ENCODE measurements around the gene ABLIM1.

ABLIM1 gene

DNA sequence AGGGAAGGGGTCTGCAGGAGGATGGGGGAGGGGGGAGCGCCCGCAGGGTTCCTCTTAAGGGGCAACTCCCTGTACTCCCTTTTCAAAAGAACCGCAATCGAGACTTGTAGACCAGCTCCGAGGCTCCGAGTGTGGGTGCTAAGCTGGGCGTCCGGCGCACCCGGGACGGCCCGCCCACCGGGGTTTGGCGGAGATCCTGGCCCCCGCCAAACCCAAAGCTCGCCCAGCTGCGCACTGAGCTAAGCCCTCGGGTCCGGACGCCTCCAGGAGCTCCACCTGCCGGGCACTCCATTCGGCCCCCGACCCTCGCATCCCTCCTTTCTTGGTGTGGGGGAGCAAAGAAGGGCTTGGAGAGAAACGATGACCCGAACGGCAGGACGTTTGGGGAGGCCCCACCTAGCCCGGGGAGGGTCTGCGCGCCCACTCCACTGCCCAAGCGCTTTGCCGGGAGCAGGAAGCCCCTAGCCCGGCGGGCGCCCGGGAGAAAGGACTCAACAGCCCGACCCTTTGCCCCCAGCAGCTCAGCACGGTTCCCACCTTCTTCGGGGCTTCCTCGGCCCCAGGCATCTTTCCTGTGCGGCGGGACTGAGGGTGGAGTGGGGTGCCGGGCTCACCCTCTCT lies 254.4 kb downstream of the ABLIM1 start:
- no peak for DNase-seq

- peak; percentile 52 for DNase-seq
Measured at GRCh38 chr10:114402871-114403540, 255.1 kb downstream of the ABLIM1 start.

- no peak for DNase-seq
Measured at GRCh38 chr10:114402233-114402632, 255.8 kb downstream of the ABLIM1 start.

DNA sequence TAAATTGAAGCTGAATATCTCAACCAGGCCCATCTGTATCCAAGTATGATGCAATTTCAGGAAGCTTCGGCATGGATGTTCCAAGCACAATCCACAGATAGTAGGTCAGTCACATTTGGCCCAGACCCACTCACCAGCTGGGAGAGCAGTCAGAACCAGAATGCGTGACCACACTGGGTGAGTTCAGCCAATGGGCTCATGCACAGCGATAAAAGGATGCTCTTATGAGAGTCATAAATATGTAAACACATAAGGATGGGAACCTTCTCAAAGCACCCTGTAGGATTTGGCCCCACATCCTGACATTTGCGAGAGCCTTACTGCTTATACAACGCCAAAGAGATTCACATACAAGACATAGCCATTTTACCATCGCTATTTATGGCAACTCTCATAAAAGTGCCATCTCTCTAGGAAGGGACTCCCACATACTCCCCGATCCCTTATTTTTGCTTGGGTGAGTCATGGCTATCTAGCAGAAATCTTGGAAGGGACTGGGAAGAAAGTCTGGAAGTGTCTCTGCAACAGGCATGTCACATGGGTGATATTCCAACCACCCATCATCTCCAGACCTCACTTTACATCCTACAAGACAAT lies 256.8 kb downstream of the ABLIM1 start:
- peak; percentile 69 for DNase-seq

GRCh38 chr10:114400091-114400490 lies 258.0 kb downstream of the ABLIM1 start:
- DNase-seq = no peak

GRCh38 chr10:114399576-114399975 lies 258.5 kb downstream of the ABLIM1 start:
- peak; percentile 43 for DNase-seq

- no peak for DNase-seq
Measured at GRCh38 chr10:114398587-114399331, 259.3 kb downstream of the ABLIM1 start.

DNA sequence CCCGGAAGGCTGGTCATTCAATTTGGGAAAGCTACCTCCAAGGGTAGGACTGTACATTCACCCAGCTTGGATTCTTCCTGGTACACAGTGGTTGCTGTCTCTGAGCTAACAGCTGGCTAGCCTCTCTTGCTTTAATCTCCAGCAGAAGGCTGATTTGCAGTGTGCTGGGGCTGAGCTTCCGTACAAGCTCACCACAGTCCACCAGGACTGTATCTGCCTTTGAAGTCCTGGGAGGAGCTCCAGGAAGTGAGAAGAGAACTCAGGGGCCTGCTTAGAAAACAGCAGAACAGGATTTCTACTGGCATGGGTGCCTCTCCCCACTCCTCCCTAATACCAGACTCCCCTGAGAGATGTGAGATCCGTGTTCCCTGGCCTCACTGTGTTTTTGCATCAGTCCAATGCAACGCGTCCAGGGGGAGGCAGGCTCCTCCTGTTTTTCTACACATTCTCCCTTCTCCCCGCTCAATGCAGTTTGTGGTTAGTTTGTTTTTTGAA lies 260.4 kb downstream of the ABLIM1 start:
- DNase-seq = peak; percentile 44

DNA sequence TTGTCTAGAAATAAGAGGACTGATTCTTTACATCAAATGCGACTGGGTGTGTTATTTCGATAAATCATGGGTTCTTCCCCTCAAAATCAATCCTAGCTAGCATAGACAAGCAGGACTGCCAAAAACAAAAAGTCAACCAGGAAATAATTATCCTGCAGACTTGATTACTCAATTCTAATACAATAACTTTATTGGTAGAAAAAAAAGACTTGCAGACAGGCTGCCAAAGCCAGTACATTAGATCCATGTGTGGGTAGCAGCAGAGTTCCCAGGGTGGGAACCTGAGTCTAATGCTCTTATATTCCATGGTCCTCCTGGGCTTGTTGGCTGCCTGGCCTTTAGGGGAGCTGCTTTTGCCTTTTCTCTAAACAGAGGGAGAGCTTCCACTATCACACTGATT lies 261.6 kb downstream of the ABLIM1 start:
- DNase-seq = no peak

GRCh38 chr10:114395366-114396022 lies 262.6 kb downstream of the ABLIM1 start:
- DNase-seq = no peak

GRCh38 chr10:114394531-114394930 lies 263.5 kb downstream of the ABLIM1 start:
- no peak for DNase-seq

- DNase-seq = peak; percentile 53
Measured at GRCh38 chr10:114393886-114394285, 264.2 kb downstream of the ABLIM1 start.

DNA sequence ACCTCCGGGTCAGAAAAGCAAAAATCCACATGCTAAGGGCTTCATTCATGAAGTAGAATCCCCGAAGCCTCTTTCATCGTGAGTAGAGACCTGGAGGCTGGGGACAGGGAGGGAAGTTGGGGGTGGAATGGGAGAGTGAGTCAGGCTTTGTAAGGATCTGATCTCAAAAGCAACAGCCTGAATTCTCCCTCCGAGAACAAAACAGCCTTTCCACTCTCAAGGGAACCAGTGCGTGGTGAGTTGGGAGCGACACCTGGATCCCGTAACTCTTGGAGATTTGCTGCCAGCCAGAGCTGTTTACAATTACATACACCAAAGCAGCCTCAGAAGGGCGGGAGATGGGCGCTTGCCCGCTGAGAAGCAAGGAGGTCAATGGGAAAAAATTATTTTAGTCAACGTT lies 264.6 kb downstream of the ABLIM1 start:
- peak; percentile 59 for DNase-seq

- DNase-seq = no peak
Measured at GRCh38 chr10:114392112-114392835, 265.8 kb downstream of the ABLIM1 start.

GRCh38 chr10:114391599-114391998 lies 266.5 kb downstream of the ABLIM1 start:
- DNase-seq = no peak

- DNase-seq = no peak
Measured at GRCh38 chr10:114389426-114389825, 268.6 kb downstream of the ABLIM1 start.

GRCh38 chr10:114388275-114388674 lies 269.8 kb downstream of the ABLIM1 start:
- DNase-seq = no peak

DNA sequence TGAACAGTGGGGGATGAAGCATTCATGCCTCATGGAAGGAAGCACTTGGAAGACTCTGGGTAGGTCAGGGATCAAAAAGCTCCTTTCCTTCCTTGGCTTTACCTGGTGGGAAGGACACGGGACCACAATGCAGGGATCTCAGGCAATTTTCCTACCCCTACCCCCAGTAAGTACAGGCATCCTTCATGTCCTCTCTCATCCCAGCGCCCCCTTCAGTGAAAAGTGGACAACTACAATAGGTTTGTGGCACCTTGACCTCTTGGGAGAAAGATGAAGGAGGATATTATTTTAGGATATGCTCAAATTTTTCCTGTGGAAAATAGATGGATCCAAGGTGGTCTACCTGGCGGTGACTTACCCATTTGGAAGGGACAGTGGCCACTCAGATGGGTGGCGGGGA lies 270.3 kb downstream of the ABLIM1 start:
- DNase-seq = no peak

GRCh38 chr10:114386452-114386851 lies 271.6 kb downstream of the ABLIM1 start:
- DNase-seq = no peak

DNA sequence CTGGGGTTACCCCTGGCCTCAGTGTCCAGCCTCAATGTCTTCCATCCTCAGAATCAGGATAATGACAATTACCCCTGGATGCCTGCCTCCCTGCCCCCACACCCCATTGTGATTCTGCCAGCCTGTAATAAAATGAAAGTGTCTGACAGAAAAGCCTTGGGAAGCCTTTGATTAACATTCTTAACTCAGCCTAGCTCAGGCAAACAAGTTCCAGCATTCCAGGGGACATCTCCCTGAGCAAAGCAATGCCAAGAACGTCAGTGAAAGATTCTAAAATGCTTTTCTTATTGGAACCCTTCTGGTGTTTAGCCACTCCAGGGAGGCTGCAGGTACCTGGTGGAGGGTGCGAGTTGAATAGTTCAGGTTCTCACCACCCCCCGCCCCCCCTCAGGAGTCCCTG lies 272.5 kb downstream of the ABLIM1 start:
- no peak for DNase-seq

GRCh38 chr10:114384601-114385000 lies 273.5 kb downstream of the ABLIM1 start:
- DNase-seq = no peak

DNA sequence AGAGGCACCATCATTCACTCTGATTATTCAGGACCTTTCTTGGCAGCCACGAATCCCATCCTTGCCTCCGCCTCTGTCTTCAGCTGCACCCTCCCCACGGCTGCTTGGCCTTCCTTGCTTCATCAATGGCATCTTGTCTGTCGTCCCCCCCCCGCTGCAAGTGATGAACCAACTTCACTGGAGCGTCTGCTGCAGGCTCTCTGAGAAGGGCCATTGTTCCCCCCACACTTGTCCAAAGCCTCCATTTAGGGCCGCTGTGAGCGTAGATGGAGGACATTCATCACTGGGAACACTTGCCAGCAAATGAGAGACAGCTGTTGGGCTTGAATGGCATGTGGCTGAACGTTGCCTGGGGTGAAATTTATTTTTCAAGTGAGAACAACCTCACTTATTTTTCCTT lies 273.9 kb downstream of the ABLIM1 start:
- no peak for DNase-seq
